K562 (cell line): ENCODE data around the gene PAQR7. TPM values are rescaled to one million over a fixed set of nuclear protein-coding genes. Genes with fewer than 3 reads are reported as not detected.

Source experiments
- ARID4B ChIP-seq: sonication (generic); formaldehyde crosslinking; IDR thresholded peaks from 2 replicates; pipeline ENCODE4 v1.8.0; 2022; ENCODE audit warnings: mild to moderate bottlenecking, missing genetic modification reagents
- DDX20 ChIP-seq: fragments of 450-650 bp; IDR thresholded peaks from 2 replicates; pipeline ENCODE4 v1.6.1; 2016; ENCODE audit warnings: missing genetic modification characterization, low read depth, mild to moderate bottlenecking, missing compliant biosample characterization, moderate library complexity
- FIP1L1 ChIP-seq: fragments of 200-400 bp; formaldehyde crosslinking; IDR thresholded peaks from 2 replicates; pipeline ENCODE4 v1.6.1; 2018; ENCODE audit warnings: mild to moderate bottlenecking, low read depth, low read length; ENCODE audit not compliant: poor library complexity, severe bottlenecking
- FOXK1 ChIP-seq: sonication (generic); formaldehyde crosslinking; IDR thresholded peaks from 2 replicates; pipeline ENCODE4 v1.8.0; 2022; ENCODE audit warnings: missing genetic modification reagents, mild to moderate bottlenecking, borderline replicate concordance
- GABPA ChIP-seq: fragments of 200-800 bp; sonication (Bioruptor generic); conservative IDR thresholded peaks from 2 replicates; pipeline ENCODE4 v1.6.1; 2016; ENCODE audit warnings: low read depth, missing genetic modification characterization, missing compliant biosample characterization
- GABPB1 ChIP-seq: sonication (generic); formaldehyde crosslinking; IDR thresholded peaks from 2 replicates; pipeline ENCODE4 v1.8.0; 2022; ENCODE audit warnings: mild to moderate bottlenecking, missing genetic modification reagents
- GTF3C2 ChIP-seq: IDR thresholded peaks from 3 replicates; pipeline ENCODE4 v1.6.1; 2011; ENCODE audit warnings: borderline replicate concordance, mild to moderate bottlenecking, moderate library complexity; ENCODE audit not compliant: insufficient read length; ENCODE audit errors: extremely low read depth
- KDM1A ChIP-seq, 2 experiments: fragments of 450-650 bp; IDR thresholded peaks; 2 replicates each; pipeline ENCODE4 v1.6.1; 2016; ENCODE audit warnings: mild to moderate bottlenecking in 2 of 2
- MBD2 ChIP-seq: sonication (generic); IDR thresholded peaks from 2 replicates; pipeline ENCODE4 v1.6.1; 2016; ENCODE audit warnings: low read depth, borderline replicate concordance
- NR1H2 ChIP-seq: sonication (generic); formaldehyde crosslinking; IDR thresholded peaks from 2 replicates; pipeline ENCODE4 v1.4.0; 2020; ENCODE audit warnings: mild to moderate bottlenecking, missing genetic modification reagents
- POLR2AphosphoS5 ChIP-seq: IDR thresholded peaks from 2 replicates; pipeline ENCODE4 v1.6.1; 2011; ENCODE audit warnings: mild to moderate bottlenecking, low read depth, low read length, moderate library complexity; ENCODE audit not compliant: control insufficient read depth, insufficient read depth
- POLR2H ChIP-seq: IDR thresholded peaks from 2 replicates; pipeline ENCODE4 v1.6.1; 2016; ENCODE audit warnings: missing genetic modification characterization, low read depth, mild to moderate bottlenecking, control low read depth, missing compliant biosample characterization, moderate library complexity
- STAG1 ChIP-seq: sonication (generic); formaldehyde crosslinking; IDR thresholded peaks from 2 replicates; pipeline ENCODE4 v1.5.0; 2020; ENCODE audit warnings: missing genetic modification reagents, borderline replicate concordance
- STAT6 ChIP-seq: sonication (generic); formaldehyde crosslinking; IDR thresholded peaks from 2 replicates; pipeline ENCODE4 v1.8.1; 2023; ENCODE audit warnings: mild to moderate bottlenecking, missing genetic modification reagents
- ZBTB8A ChIP-seq: fragments of 450-650 bp; IDR thresholded peaks from 2 replicates; pipeline ENCODE4 v1.6.1; 2018; ENCODE audit warnings: mild to moderate bottlenecking, moderate library complexity; ENCODE audit not compliant: partially characterized antibody
- ZNF146 ChIP-seq: IDR thresholded peaks from one replicate; pipeline ENCODE4 v1.6.1; 2018; ENCODE audit warnings: missing compliant biosample characterization; ENCODE audit not compliant: unreplicated experiment
- ZNF57 ChIP-seq: fragments of 450-650 bp; formaldehyde crosslinking; IDR thresholded peaks from 2 replicates; pipeline ENCODE4 v1.4.0; 2020; ENCODE audit warnings: mild to moderate bottlenecking, moderate library complexity
- polyA plus RNA-seq, 8 experiments: library from polyadenylated mRNA; depleted of rRNA in 4 of 8; stranded (reverse) in 5 of 8; unstranded in 3 of 8; fragments of >200 nt; fragmentation: Nextera tagmentation in 2 of 8; fragmentation: Illumina TruSeq in 1 of 8; extraction: Ambion mirVana in 2 of 8; extraction: Trizol in 1 of 8; gene quantifications; 2 replicates each; pipeline versions ENCODE4 v1.2.1 to v1.2.3, GENCODE V29; 2011 to 2014; ENCODE audit warnings: inconsistent platforms in 1 of 8, missing spikeins in 1 of 8
- total RNA-seq, 7 experiments: library from RNA; depleted of rRNA in 6 of 7; stranded (reverse); fragments of >200 nt in 6 of 7; fragmentation: Illumina TruSeq in 2 of 7; extraction: Trizol in 2 of 7; gene quantifications; 2 replicates each; pipeline versions ENCODE4 v1.2.1 to v1.2.3, GENCODE V29; 2011 to 2021; ENCODE audit warnings: low replicate concordance in 1 of 7

Gene PAQR7
- total and polyA plus RNA-seq, 9 of the 15 experiments (the other 6 are each of a cell fraction or from before 2014, with no cell fraction given) = 1.1 to 5.2 (median 2.6) TPM

- TF ChIP-seq NR1H2 (CRISPR knock-in tag) = no peak; the same call in 1 of the 2 replicates
- TF ChIP-seq MBD2 = no peak
- TF ChIP-seq FIP1L1 = peak; percentile 38
- no peak for TF ChIP-seq DDX20 (tag)
- peak; percentile 80 for TF ChIP-seq GABPA (tag)
- no peak for TF ChIP-seq FOXK1 (CRISPR knock-in tag)
- TF ChIP-seq GTF3C2 = no peak
- TF ChIP-seq GABPB1 (CRISPR knock-in tag) = peak; percentile 88
- no peak for TF ChIP-seq POLR2H (tag)
- TF ChIP-seq ZBTB8A = no peak
- no peak for TF ChIP-seq KDM1A (IDR thresholded peaks at IDR 0.05)
- 0 out of 2 replicates have a peak, but pooled peaks have one; percentile 23 for TF ChIP-seq STAT6 (CRISPR knock-in tag)
- peak; percentile 89 for TF ChIP-seq ARID4B (CRISPR knock-in tag)
- no peak for TF ChIP-seq ZNF146 (CRISPR knock-in tag)
- TF ChIP-seq POLR2AphosphoS5 = peak; percentile 30; the same call in 1 of the 2 replicates
- TF ChIP-seq STAG1 (CRISPR knock-in tag) = no peak
- TF ChIP-seq ZNF57 (CRISPR knock-in tag) = no peak
Observed at GRCh38 chr1:25875154-25875855, at the start of gene PAQR7 (continued).
